SJSA1 (cell line): ENCODE measurements around the gene NXT1. TPM values are rescaled to one million over a fixed set of nuclear protein-coding genes. Genes with fewer than 3 reads are reported as not detected.
"Not testable (repeated sequence)": the region's sequence is repeated elsewhere in the genome, so short reads cannot be mapped to it uniquely, and the experiment has no call there.

ENCODE experiments used
- DNase-seq, 2 experiments: peaks; one replicate each; pipeline ENCODE4 v3.0.0-alpha.2; 2015 to 2020; ENCODE audit warnings: low spot score in 2 of 2, low read depth in 1 of 2
- H3K27ac ChIP-seq: fragments of 250-450 bp; sonication (Bioruptor Pico); 2 replicates; pipeline ENCODE4 v1.5.1; 2020; ENCODE audit warnings: mild to moderate bottlenecking, moderate library complexity
- H3K27me3 ChIP-seq: fragments of 250-450 bp; sonication (Bioruptor Pico); replicated peaks from 2 replicates; pipeline ENCODE4 v1.5.1; 2020; ENCODE audit warnings: mild to moderate bottlenecking, moderate library complexity
- H3K36me3 ChIP-seq: fragments of 250-450 bp; sonication (Bioruptor Pico); 2 replicates; pipeline ENCODE4 v1.5.1; 2020; ENCODE audit warnings: mild to moderate bottlenecking
- H3K4me1 ChIP-seq: fragments of 250-450 bp; sonication (Bioruptor Pico); replicated peaks from 2 replicates; pipeline ENCODE4 v1.6.1; 2021; ENCODE audit warnings: mild to moderate bottlenecking
- H3K4me3 ChIP-seq: fragments of 250-450 bp; sonication (Bioruptor Pico); 2 replicates; pipeline ENCODE4 v1.5.1; 2020; ENCODE audit warnings: mild to moderate bottlenecking
- H3K9me3 ChIP-seq: fragments of 250-450 bp; sonication (Bioruptor Pico); replicated peaks from 2 replicates; pipeline ENCODE4 v1.5.1; 2020; ENCODE audit warnings: mild to moderate bottlenecking
- total RNA-seq: library from RNA; depleted of rRNA; stranded (reverse); fragments of >200 nt; shearing (Covaris generic); gene quantifications from 2 replicates; pipeline ENCODE4 v1.2.3, GENCODE V29; 2014; rRNA removed

The NXT1 gene
- total RNA-seq, result 76.0 and 82.5 TPM in 2 replicates

DNA sequence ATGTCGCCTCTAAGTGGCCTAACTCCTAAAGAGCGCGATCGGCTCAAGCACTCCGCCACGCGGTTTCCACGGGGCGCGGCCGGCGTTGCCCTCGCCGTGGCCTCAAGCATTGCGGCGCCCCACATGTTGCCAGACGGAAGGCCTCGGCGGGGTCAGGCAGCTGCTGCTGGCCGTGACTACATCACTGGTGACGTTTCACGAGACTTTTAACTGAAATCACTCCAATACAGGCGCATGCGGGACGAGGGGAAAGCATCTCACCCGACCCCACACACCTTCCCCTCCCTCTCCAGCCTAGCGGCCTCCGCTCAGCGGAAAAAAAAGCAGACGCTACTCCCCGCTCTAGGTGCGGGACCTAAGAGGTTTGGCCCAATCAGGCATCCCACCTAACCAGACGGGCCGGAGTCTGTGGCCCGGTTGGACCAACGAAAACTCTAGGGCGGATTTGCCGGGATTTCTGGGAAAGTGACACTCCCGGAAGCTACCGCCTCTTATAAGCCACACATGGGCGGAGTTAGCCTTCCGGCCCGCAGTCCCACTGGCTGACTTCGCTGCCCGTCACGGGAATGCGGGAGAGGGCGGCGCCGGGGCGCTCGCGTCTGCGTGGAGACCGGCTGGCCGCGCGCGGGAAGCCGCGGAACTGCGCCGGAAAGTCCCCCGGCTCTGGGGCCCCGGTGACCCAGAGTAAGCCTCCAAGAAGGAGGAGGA, at the start of gene NXT1:
TSS of gene NXT1 (plus strand) at position 596 of the 708 bp plus-strand sequence. CDS start 3,251 bp downstream, outside the sequence.
- Histone ChIP-seq H3K9me3 (no peaks in the 10 kb centered on the region), H3K36me3 (peaks cover 32% of the 10 kb centered on the region), H3K4me3 (peak within 1 kb of the TSS; percentile 82), H3K27me3 (no peaks in the 10 kb centered on the region), H3K27ac (peak within 1 kb of the TSS; percentile 86), H3K4me1 (peaks cover 14% of the 10 kb centered on the region)
- DNase-seq, result peak; percentile 97 to 99

- Histone ChIP-seq H3K27ac (no peak overlapping the region), H3K4me3 (no peak overlapping the region), H3K4me1 (peaks cover 48% of the 10 kb centered on the region), H3K9me3 (no peaks in the 10 kb centered on the region), H3K27me3 (no peaks in the 10 kb centered on the region), H3K36me3 (no peaks in the 10 kb centered on the region)
- no peak for DNase-seq
Observed at GRCh38 chr20:23301436-23302050, 49.0 kb upstream of the NXT1 start.

DNA sequence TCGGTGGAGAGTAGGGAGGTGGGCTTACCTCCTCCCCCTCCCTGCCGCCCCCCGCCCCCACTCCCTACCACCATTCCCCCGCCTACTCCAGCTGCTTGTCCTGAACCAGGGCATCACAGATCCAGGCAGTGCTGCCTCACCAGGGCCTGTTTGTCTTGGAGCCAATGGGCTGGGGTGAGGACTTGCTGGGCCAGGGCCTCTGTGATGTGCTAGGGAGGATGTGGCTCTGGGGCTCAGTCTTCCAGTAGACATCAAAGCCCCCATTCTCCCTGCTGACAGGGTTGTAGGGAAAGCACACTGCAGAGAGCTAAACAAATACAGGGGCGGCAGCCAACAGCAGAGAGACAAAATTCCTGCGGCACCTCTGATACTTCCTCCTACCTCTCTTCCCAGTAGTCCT, 48.2 kb upstream of the NXT1 start:
- Histone ChIP-seq H3K27ac (no peak overlapping the region), H3K4me3 (no peak overlapping the region), H3K36me3 (no peaks in the 10 kb centered on the region), H3K9me3 (no peaks in the 10 kb centered on the region), H3K4me1 (peaks cover 40% of the 10 kb centered on the region), H3K27me3 (no peaks in the 10 kb centered on the region)
- no peak for DNase-seq

- Histone ChIP-seq H3K4me1 (peaks cover 36% of the 10 kb centered on the region), H3K9me3 (no peaks in the 10 kb centered on the region), H3K27ac (no peak overlapping the region), H3K27me3 (no peaks in the 10 kb centered on the region), H3K36me3 (no peaks in the 10 kb centered on the region), H3K4me3 (no peak overlapping the region)
- DNase-seq, result no peak
Observed at GRCh38 chr20:23302801-23303200, 47.8 kb upstream of the NXT1 start.

GRCh38 chr20:23303325-23304102, 47.1 kb upstream of the NXT1 start:
- Histone ChIP-seq H3K4me1 (peaks cover 28% of the 10 kb centered on the region), H3K36me3 (no peaks in the 10 kb centered on the region), H3K4me3 (no peak overlapping the region), H3K27ac (no peak overlapping the region), H3K27me3 (no peaks in the 10 kb centered on the region), H3K9me3 (no peaks in the 10 kb centered on the region)
- no peak for DNase-seq

DNA sequence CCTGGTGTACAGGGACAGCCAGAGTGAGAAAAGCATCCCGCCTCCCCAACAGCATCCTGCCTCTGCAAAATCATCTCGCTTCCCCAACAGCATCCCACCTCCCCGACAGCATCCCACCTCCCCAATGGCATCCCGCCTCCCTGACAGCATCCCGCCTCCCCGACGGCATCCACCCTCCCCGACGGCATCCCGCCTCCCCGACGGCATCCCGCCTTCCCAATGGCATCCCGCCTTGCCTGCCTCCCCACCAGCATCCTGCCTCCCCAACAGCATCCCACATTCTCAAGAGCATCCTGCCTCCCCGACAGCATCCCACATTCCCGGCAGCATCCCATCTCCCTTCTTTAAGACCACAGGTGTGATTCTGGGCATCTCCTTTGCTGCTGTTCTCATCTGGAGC, 46.0 kb upstream of the NXT1 start:
- Histone ChIP-seq H3K4me3 (no peak overlapping the region), H3K27ac (no peak overlapping the region), H3K27me3 (no peaks in the 10 kb centered on the region), H3K4me1 (peaks cover 17% of the 10 kb centered on the region), H3K9me3 (no peaks in the 10 kb centered on the region), H3K36me3 (no peaks in the 10 kb centered on the region)
- DNase-seq, result no peak

DNA sequence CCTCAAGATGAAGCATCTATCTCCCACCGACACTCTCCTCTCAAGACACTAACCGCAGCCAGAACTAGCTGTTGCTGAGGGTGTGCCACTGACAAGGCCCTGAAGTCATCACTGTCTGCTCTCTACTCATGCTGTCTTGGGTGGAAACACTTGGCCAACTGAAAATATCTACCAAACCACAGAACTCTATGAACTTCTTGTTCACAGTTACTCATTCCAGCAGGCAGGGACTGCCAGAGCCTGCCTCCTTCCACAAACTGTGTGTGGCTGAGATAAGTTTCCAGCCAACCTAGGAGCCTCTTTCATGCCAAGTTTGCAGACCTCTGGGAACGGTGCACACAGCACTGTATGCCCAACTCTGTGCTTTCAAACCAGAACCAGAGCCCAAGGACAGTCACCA, 45.5 kb upstream of the NXT1 start:
- Histone ChIP-seq H3K9me3 (no peaks in the 10 kb centered on the region), H3K4me3 (no peak overlapping the region), H3K27me3 (no peaks in the 10 kb centered on the region), H3K27ac (no peak overlapping the region), H3K4me1 (peaks cover 17% of the 10 kb centered on the region), H3K36me3 (no peaks in the 10 kb centered on the region)
- DNase-seq, result peak in 1 of 2 experiments; percentile 33

DNA sequence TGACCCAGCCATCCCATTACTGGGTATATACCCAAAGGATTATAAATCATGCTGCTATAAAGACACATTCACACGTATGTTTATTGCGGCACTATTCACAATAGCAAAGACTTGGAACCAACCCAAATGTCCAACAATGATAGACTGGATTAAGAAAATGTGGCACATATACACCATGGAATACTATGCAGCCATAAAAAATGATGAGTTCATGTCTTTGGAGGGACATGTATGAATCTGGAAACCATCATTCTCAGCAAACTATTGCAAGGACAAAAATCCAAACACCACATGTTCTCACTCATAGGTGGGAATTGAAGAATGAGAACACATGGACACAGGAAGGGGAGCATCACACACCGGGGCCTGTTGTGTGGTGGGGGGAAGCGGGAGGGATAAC, 43.2 kb upstream of the NXT1 start:
- H3K9me3 ChIP-seq, DNase-seq, H3K27me3 ChIP-seq, H3K27ac ChIP-seq, H3K36me3 ChIP-seq, H3K4me3 ChIP-seq: not testable (repeated sequence)
- H3K4me1 ChIP-seq, result peaks cover 17% of the 10 kb centered on the region

GRCh38 chr20:23308024-23308423, 42.6 kb upstream of the NXT1 start:
- no peak for DNase-seq
- no peak overlapping the region for H3K27ac ChIP-seq
- H3K4me1 ChIP-seq, result peaks cover 17% of the 10 kb centered on the region
- no peaks in the 10 kb centered on the region for H3K36me3 ChIP-seq
- no peaks in the 10 kb centered on the region for H3K9me3 ChIP-seq
- H3K4me3 ChIP-seq, result no peak overlapping the region
- H3K27me3 ChIP-seq, result no peaks in the 10 kb centered on the region

DNA sequence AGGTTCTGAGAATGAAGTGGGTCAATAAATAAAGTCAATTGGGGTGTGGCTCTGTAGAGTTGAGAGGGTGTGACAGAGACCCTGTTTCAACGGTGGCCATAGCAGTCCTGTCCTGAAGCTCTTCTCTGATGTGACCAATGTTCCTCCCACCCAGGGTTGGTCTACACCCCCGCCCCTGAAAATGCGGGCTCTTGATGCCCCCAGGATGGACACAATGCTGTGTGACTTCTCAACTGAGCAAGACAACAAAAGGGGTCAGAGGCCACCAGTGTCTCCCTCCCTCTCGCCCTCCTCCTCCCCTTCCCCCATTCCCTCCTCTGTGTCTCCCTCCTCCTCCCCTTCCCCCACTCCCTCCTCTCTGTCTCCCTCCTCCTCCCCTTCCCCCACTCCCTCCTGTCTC, 41.7 kb upstream of the NXT1 start:
- H3K36me3 ChIP-seq, result no peaks in the 10 kb centered on the region
- H3K4me1 ChIP-seq, result peaks cover 17% of the 10 kb centered on the region
- no peak overlapping the region for H3K27ac ChIP-seq
- no peak overlapping the region for H3K4me3 ChIP-seq
- no peaks in the 10 kb centered on the region for H3K27me3 ChIP-seq
- no peak for DNase-seq
- no peaks in the 10 kb centered on the region for H3K9me3 ChIP-seq

GRCh38 chr20:23309781-23310180, 40.8 kb upstream of the NXT1 start:
- peaks cover 16% of the 10 kb centered on the region for H3K4me1 ChIP-seq
- no peak for DNase-seq
- no peaks in the 10 kb centered on the region for H3K36me3 ChIP-seq
- no peak overlapping the region for H3K27ac ChIP-seq
- no peak overlapping the region for H3K4me3 ChIP-seq
- H3K9me3 ChIP-seq, result no peaks in the 10 kb centered on the region
- no peaks in the 10 kb centered on the region for H3K27me3 ChIP-seq

DNA sequence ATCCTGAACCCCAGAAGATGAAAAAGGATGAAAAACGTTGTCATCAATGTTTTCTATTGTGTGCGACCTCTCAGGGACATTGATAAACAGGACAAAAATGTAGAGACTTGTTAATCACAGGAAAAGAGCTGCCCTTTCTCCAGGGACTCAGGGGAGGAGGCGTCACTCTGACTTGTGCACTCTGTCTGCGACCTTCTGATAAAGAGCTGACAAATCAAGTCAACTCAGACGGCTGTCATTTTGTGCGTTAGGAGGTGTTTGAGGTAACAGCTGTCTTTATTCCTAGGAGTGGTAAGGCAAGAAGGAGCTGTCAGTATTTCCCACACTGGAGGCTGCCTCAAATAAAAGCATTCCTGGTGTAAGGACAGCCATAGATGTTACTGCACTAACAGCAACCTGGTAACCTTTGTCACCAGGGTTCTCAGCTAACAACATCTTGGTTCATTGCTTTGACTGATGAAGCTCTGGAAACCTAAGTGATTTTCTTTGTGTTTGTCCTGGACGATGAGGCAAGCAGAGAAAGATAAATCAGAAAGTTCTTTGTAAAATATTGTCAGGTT, 38.6 kb upstream of the NXT1 start:
- no peaks in the 10 kb centered on the region for H3K27me3 ChIP-seq
- DNase-seq, result no peak

GRCh38 chr20:23313271-23313670, 37.3 kb upstream of the NXT1 start:
- Histone ChIP-seq H3K36me3 (no peaks in the 10 kb centered on the region), H3K9me3 (no peaks in the 10 kb centered on the region), H3K27ac (no peak overlapping the region), H3K4me1 (peaks cover 39% of the 10 kb centered on the region), H3K4me3 (no peak overlapping the region), H3K27me3 (no peaks in the 10 kb centered on the region)
- DNase-seq, result no peak

More for the DNA sequence above, 38.6 kb upstream of the NXT1 start:
- H3K9me3 ChIP-seq, result no peaks in the 10 kb centered on the region
- H3K36me3 ChIP-seq, result no peaks in the 10 kb centered on the region
- H3K4me3 ChIP-seq, result no peak overlapping the region
- H3K4me1 ChIP-seq, result peaks cover 28% of the 10 kb centered on the region
- H3K27ac ChIP-seq, result no peak overlapping the region

DNA sequence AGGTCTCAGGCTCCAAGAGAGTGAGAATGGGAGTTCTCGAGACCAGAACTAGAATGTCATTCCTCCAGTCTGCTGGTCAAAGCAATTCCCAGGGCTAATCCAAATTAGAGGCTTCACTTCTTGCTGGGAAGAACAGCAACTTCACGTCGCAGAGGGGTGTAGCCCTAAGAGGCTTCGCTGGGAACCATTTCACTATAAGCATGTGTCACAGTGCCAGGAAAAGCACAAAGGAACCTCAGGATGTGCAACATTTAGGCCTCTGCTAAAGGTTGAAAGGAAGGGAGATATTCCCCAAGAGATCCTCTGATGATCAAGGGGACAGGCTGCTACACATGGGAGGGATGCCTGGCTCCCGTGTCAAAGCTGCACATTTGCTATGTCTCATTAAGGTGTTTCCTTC, 35.9 kb upstream of the NXT1 start:
- H3K9me3 ChIP-seq, result no peaks in the 10 kb centered on the region
- H3K27ac ChIP-seq, result no peak overlapping the region
- no peaks in the 10 kb centered on the region for H3K36me3 ChIP-seq
- DNase-seq, result no peak
- peaks cover 53% of the 10 kb centered on the region for H3K4me1 ChIP-seq
- H3K27me3 ChIP-seq, result no peaks in the 10 kb centered on the region
- no peak overlapping the region for H3K4me3 ChIP-seq
